SK-N-MC (cell line): ENCODE data around the gene SLC15A1.

Experiments used
- EZH2 ChIP-seq: fragments of 200-600 bp; sonication (generic); IDR thresholded peaks from one replicate; pipeline ENCODE4 v1.6.1; 2017; ENCODE audit warnings: antibody characterized with exemption
- FOXP2 ChIP-seq: optimal IDR thresholded peaks from 2 replicates; pipeline ENCODE3; 2011; ENCODE audit warnings: mild to moderate bottlenecking, moderate library complexity; ENCODE audit not compliant: insufficient read depth; ENCODE audit errors: extremely low read length, control extremely low read depth
- POLR2AphosphoS5 ChIP-seq: IDR thresholded peaks from 2 replicates; pipeline ENCODE4 v1.6.1; 2012; ENCODE audit warnings: mild to moderate bottlenecking, low read depth, low read length, borderline replicate concordance

GRCh38 chr13:98782654-98783053 is 30.2 kb upstream of the SLC15A1 start:
- TF ChIP-seq POLR2AphosphoS5: no peak
- TF ChIP-seq EZH2: no peak
- TF ChIP-seq FOXP2: no peak
